ENCODE results near the gene COL4A4. TPM values are rescaled to one million over a fixed set of nuclear protein-coding genes. Genes with fewer than 3 reads are reported as not detected.

COL4A4 gene
- total and polyA plus RNA-seq, 2 donors (not counting 3 experiments of a cell fraction or from before 2014, with no cell fraction given), result not detected

DNA sequence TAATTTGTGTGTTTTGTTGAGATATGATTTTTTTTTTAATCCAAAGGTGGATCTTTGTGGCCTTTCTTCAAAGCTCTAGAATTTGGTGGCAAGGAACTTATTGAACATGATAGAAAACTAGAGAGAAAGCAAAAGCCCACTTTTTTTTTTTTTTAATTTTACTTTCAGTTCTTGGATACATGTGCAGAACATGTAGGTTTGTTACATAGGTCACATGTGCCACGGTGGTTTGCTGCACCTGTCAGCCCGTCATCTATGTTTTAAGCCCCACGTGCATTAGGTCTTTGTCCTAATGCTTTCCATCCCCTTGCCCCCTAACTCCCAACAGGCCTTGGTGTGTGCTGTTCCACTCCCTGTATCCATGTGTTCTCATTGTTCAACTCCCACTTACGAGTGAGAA is 192.2 kb downstream of the COL4A4 start:
- dilution Hi-C loops (cut with MboI; ENCODE audit: extremely low pct_ligation_motif_present, low sequenced_read_pairs) (no loop called here), intact Hi-C loops (cut with micrococcal nuclease) (no loop called here)
- CTCF ChIA-PET, result no interaction called here
- no TSS peak for BruUV-seq (replicated peaks)
- Histone ChIP-seq H2AFZ (ENCODE audit: low read depth, low read length) (no peak overlapping the region), H3K79me2 (ENCODE audit: control insufficient read depth, insufficient read depth, low read length) (no peaks in the 10 kb centered on the region), H3K4me2 (ENCODE audit: insufficient read depth, low read length) (no peak overlapping the region), H3K9ac (replicated peaks; ENCODE audit: extremely low read depth, insufficient read depth, low read length) (no peak overlapping the region), H3K4me1 (ENCODE audit: control insufficient read depth, extremely low read depth, insufficient read depth, low read length) (no peaks in the 10 kb centered on the region), H3K4me3 (replicated peaks in 1 of 3; ENCODE audit: insufficient read depth in 1 of 3, low read depth in 1 of 3, low read length in 3 of 3) (no peak overlapping the region), H3K36me3 (ENCODE audit: control insufficient read depth in 2 of 2, extremely low read depth in 1 of 2, insufficient read depth in 2 of 2, low read length in 2 of 2) (no peaks in the 10 kb centered on the region), H3K9me3 (replicated peaks; ENCODE audit: control insufficient read depth, insufficient read depth, low read length) (no peaks in the 10 kb centered on the region), H3K9me1 (replicated peaks; ENCODE audit: control insufficient read depth, extremely low read depth, insufficient read depth, low read length) (no peaks in the 10 kb centered on the region), H4K20me1 (replicated peaks; ENCODE audit: control insufficient read depth, extremely low read depth, insufficient read depth, low read length) (no peaks in the 10 kb centered on the region), H3K27me3 (ENCODE audit: control insufficient read depth in 2 of 2, insufficient read depth in 2 of 2, low read length in 2 of 2) (no peaks in the 10 kb centered on the region), H3K27ac (ENCODE audit: insufficient read depth, low read depth, low read length) (no peak overlapping the region)
- DNase-seq (ENCODE audit: low read depth, low spot score) (no peak), FAIRE-seq (no peak)
- POLR2A ChIA-PET, result no interaction called here
- no peak for TF ChIP-seq FOS (IDR thresholded peaks at IDR 0.05; ENCODE audit: borderline replicate concordance, insufficient read depth, low read length)
- no peak for TF ChIP-seq POLR2AphosphoS5 (IDR thresholded peaks at IDR 0.05; ENCODE audit: insufficient read depth, low read depth, low read length)
- TF ChIP-seq POLR2A (IDR thresholded peaks at IDR 0.05; ENCODE audit: low read depth, low read length), result no peak
- TF ChIP-seq MAX (IDR thresholded peaks at IDR 0.05; ENCODE audit: insufficient read depth, insufficient read length), result no peak
- TF ChIP-seq EZH2 (IDR thresholded peaks at IDR 0.05; ENCODE audit: borderline replicate concordance, low read depth, low read length, severe bottlenecking), result no peak
- TF ChIP-seq JUN (IDR thresholded peaks at IDR 0.05; ENCODE audit: borderline replicate concordance, insufficient read depth, insufficient read length, low read depth), result no peak
- no peak for TF ChIP-seq CTCF (IDR thresholded peaks at IDR 0.05; ENCODE audit: extremely low read depth in 1 of 2, insufficient read depth in 1 of 2, low read depth in 1 of 2, low read length in 2 of 2)
- no peak for TF ChIP-seq MYC (IDR thresholded peaks at IDR 0.05; ENCODE audit: low read depth, low read length)
- TF ChIP-seq GATA2 (IDR thresholded peaks at IDR 0.05; ENCODE audit: insufficient read depth, insufficient read length, low read depth, low read length), result no peak
